ENCODE results near the gene SYT1. TPM values are rescaled to one million over a fixed set of nuclear protein-coding genes. Genes with fewer than 3 reads are reported as not detected.

The SYT1 gene
- total RNA-seq, 2 donors from 2014 or later: 1.3 to 1.9 TPM

GRCh38 chr12:79115743-79116142 lies 251.2 kb downstream of the SYT1 start:
- Histone ChIP-seq H3K9me3 (no peaks in the 10 kb centered on the region), H3K4me3 (no peak overlapping the region), H3K4me1 (ENCODE audit: control insufficient read depth in 1 of 2, low read depth in 2 of 2) (no peaks in the 10 kb centered on the region), H3K27me3 (replicated peaks; ENCODE audit: insufficient read depth) (no peaks in the 10 kb centered on the region), H3K36me3 (no peaks in the 10 kb centered on the region), H3K27ac (no peak overlapping the region)
- no peak for TF ChIP-seq CTCF (IDR thresholded peaks at IDR 0.05)
- ATAC-seq (ENCODE audit: insufficient number of reproducible peaks, low FRiP score, low read depth) (no peak), DNase-seq (ENCODE audit: low spot score) (no peak)

- Histone ChIP-seq H3K9me3 (no peaks in the 10 kb centered on the region), H3K4me1 (ENCODE audit: control insufficient read depth in 1 of 2, low read depth in 2 of 2) (no peaks in the 10 kb centered on the region), H3K27ac (no peak overlapping the region), H3K27me3 (replicated peaks; ENCODE audit: insufficient read depth) (no peaks in the 10 kb centered on the region), H3K36me3 (no peaks in the 10 kb centered on the region), H3K4me3 (no peak overlapping the region)
- no peak for TF ChIP-seq CTCF (IDR thresholded peaks at IDR 0.05)
- DNase-seq (ENCODE audit: low spot score) (no peak), ATAC-seq (ENCODE audit: insufficient number of reproducible peaks, low FRiP score, low read depth) (no peak)
Observed at GRCh38 chr12:79119796-79120195, 255.2 kb downstream of the SYT1 start.

- TF ChIP-seq CTCF (IDR thresholded peaks at IDR 0.05): no peak
- Histone ChIP-seq H3K36me3 (no peaks in the 10 kb centered on the region), H3K27me3 (replicated peaks; ENCODE audit: insufficient read depth) (no peaks in the 10 kb centered on the region), H3K4me3 (no peak overlapping the region), H3K9me3 (no peaks in the 10 kb centered on the region), H3K4me1 (ENCODE audit: control insufficient read depth in 1 of 2, low read depth in 2 of 2) (no peaks in the 10 kb centered on the region), H3K27ac (no peak overlapping the region)
- ATAC-seq (ENCODE audit: insufficient number of reproducible peaks, low FRiP score, low read depth) (no peak), DNase-seq (ENCODE audit: low spot score) (no peak)
Observed at GRCh38 chr12:79121486-79121885, 256.9 kb downstream of the SYT1 start.

GRCh38 chr12:79124385-79124784 lies 259.8 kb downstream of the SYT1 start:
- H3K9me3 ChIP-seq: no peaks in the 10 kb centered on the region
- no peak for TF ChIP-seq CTCF (IDR thresholded peaks at IDR 0.05)
- no peak overlapping the region for H3K27ac ChIP-seq
- H3K27me3 ChIP-seq (replicated peaks; ENCODE audit: insufficient read depth): no peaks in the 10 kb centered on the region
- no peak overlapping the region for H3K4me3 ChIP-seq
- no peak for ATAC-seq (ENCODE audit: insufficient number of reproducible peaks, low FRiP score, low read depth)
- no peaks in the 10 kb centered on the region for H3K36me3 ChIP-seq
- no peaks in the 10 kb centered on the region for H3K4me1 ChIP-seq (ENCODE audit: control insufficient read depth in 1 of 2, low read depth in 2 of 2)
- DNase-seq (ENCODE audit: low spot score): no peak

- H3K36me3 ChIP-seq: no peaks in the 10 kb centered on the region
- no peak for DNase-seq (ENCODE audit: low spot score)
- TF ChIP-seq CTCF (IDR thresholded peaks at IDR 0.05): no peak
- no peak overlapping the region for H3K27ac ChIP-seq
- no peaks in the 10 kb centered on the region for H3K9me3 ChIP-seq
- no peaks in the 10 kb centered on the region for H3K4me1 ChIP-seq (ENCODE audit: control insufficient read depth in 1 of 2, low read depth in 2 of 2)
- no peak overlapping the region for H3K4me3 ChIP-seq
- ATAC-seq (ENCODE audit: insufficient number of reproducible peaks, low FRiP score, low read depth): no peak
- no peaks in the 10 kb centered on the region for H3K27me3 ChIP-seq (replicated peaks; ENCODE audit: insufficient read depth)
Observed at GRCh38 chr12:79125358-79125757, 260.8 kb downstream of the SYT1 start.

All from thoracic aorta (tissue), 2 donors.